Neuron (in vitro differentiated cells): ENCODE measurements around the gene RASSF1.

Experiments
- H2AFZ ChIP-seq: one replicate; pipeline ENCODE4 v1.6.1; 2013; ENCODE audit warnings: low read depth, mild to moderate bottlenecking, inconsistent platforms, low read length, moderate library complexity
- H3K27me3 ChIP-seq: one replicate; pipeline ENCODE4 v1.6.1; 2013; ENCODE audit warnings: low read length; ENCODE audit not compliant: insufficient read depth
- H3K36me3 ChIP-seq: one replicate; pipeline ENCODE4 v1.6.1; 2013; ENCODE audit warnings: low read length; ENCODE audit not compliant: insufficient read depth
- H3K4me1 ChIP-seq: one replicate; pipeline ENCODE4 v1.6.1; 2013; ENCODE audit warnings: low read length; ENCODE audit not compliant: insufficient read depth
- H3K4me3 ChIP-seq: 2 replicates; pipeline ENCODE4 v1.5.1; 2013; ENCODE audit warnings: mild to moderate bottlenecking, low read length, moderate library complexity
- H3K9me3 ChIP-seq: one replicate; pipeline ENCODE4 v1.6.1; 2013; ENCODE audit warnings: low read length

The RASSF1 gene

DNA sequence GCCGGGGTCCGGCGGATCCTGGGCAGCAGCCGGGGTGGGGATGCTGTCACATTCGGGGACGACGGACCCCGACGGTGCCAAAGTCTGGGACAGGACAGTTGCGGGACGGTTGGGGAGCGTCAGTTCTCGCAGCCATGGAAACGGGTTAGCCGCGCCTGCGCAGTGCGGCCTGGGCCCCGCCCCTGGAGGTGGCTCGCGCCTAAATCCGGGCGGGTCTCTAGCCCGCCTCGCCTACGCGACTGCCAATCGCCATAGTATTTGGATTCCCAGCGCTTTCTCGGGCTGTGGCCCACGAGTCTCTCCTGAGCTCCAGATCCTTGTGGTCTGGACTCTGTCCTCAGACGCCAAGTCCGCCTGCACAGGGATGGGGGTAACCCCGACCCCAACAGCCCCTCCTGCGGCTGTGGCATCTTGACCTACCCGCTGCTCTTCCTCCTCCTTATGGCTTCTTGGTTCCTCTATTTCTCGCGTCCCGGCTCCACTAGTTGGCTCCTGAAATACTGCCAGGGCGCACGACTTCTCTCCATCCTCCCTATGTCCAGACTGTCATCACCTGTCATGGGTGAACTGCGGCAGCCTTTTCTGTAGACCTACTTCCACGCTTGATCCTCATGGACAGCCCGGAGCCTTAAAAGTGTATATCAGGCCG, 5.1 kb upstream of the RASSF1 start, which contains the start of gene ZMYND10:
Gene ZMYND10, minus strand, starts transcription at position 147 of the 649 bp plus-strand sequence. CDS start 153 bp downstream, outside the sequence.
- Histone ChIP-seq H3K27me3 (peaks cover 41% of the 10 kb centered on the region), H3K9me3 (peaks cover 5% of the 10 kb centered on the region), H3K4me3 (peak within 1 kb of the TSS; percentile 10), H3K4me1 (peaks cover 12% of the 10 kb centered on the region), H3K36me3 (peaks cover 10% of the 10 kb centered on the region), H2AFZ (no peak within 1 kb of the TSS)

DNA sequence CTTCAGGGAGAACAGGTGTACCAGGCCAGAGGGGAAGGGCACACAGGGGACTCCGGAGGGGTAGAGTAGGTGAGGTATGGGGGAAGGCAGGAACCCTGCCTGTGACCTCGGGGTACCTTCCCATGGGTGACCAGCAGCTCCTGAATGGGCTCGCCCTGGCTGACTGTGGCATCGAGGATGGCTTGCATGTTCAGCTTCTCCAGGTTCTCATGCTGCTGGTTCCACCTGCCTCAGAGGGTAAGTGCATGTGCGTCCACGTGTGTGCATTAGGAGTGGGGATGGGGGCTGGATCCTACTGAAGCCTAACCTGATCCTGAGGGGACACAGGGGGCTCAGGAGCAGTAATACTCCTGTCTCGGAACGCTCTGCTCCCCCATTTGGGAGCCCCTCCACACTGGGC, 4.4 kb upstream of the RASSF1 start:
- Histone ChIP-seq H2AFZ (no peak overlapping the region), H3K4me1 (peaks cover 7% of the 10 kb centered on the region), H3K4me3 (no peak overlapping the region), H3K9me3 (peaks cover 5% of the 10 kb centered on the region), H3K36me3 (peaks cover 10% of the 10 kb centered on the region), H3K27me3 (peaks cover 48% of the 10 kb centered on the region)

DNA sequence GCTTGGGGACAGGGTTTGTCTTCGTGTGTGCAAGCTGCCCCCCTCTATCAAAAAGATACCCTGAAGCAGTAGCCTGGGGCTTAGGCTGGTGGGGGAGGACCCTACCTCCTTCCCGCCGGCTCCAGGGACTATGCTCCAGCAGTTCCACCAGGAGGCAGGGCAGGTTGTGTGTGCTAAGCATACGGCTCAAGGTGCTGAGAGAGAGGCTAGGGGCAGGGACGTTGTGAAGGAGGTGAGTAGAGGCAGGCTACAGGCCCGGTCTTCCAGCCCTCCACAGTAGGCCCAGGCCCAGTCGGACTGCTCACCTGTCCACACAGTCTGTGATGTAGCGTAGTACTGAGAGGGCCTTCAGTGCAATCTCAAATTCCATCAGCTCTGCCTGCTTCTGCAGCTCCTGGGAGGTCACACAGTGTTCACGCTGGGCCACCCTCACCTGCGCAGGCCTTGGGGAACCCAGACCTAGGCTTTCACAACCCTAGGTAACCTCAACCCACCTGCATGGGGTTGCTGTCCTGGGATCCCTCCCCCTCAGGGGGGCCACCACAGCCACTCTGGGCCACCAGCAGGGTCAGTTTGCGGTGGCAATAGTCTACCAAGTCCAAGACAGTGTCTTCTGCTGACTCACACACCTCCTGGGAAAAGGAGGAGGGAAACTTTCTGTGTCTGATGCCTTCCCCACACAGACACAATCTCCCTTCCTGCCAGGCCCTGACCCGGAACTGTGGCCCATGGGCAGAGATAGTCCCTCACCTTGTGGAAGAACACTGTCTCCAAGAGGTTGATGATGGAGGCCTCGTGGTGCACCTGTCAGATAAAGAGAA, 2.4 kb upstream of the RASSF1 start:
- H3K27me3 ChIP-seq, result peaks cover 51% of the 10 kb centered on the region
- H3K4me3 ChIP-seq, result no peak overlapping the region
- H2AFZ ChIP-seq, result no peak overlapping the region
- H3K4me1 ChIP-seq, result peaks cover 5% of the 10 kb centered on the region
- peaks cover 2% of the 10 kb centered on the region for H3K36me3 ChIP-seq
- peaks cover 5% of the 10 kb centered on the region for H3K9me3 ChIP-seq

DNA sequence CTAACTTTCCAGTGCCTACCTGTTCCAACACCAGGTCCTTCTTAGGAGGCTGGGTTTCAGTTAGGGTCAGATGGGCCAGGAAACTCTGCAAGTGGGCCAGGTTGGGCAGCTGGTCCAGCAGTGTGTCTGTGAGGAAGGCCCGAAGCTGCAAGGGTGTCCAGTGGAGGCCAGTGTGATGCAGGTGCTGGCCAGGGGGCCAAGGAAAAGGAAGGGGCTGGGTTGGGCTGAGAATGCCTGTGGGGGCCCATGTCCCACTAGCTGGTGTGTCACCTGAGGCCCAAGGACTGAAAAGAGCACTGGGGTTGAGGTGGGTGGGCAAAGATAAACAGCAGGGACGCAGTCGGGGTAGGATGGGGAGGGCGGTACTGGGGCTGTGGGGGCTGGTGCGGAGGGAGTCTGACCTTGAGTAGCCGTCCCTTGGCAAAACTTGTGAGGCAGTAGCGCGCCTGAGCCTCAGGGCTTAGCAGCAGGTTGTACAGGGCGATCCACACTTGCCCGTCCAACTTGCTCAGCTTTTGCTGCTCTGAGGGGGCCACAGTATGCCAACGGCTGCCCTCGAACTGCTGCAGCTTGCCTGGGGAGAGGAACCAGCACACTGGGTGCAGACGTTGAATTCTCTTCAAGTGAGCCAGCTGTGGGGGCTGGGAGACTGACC, 1.5 kb upstream of the RASSF1 start:
- H3K27me3 ChIP-seq, result peaks cover 51% of the 10 kb centered on the region
- H3K9me3 ChIP-seq, result peaks cover 5% of the 10 kb centered on the region
- H3K4me1 ChIP-seq, result peaks cover 7% of the 10 kb centered on the region
- H3K36me3 ChIP-seq, result no peaks in the 10 kb centered on the region
- no peak overlapping the region for H2AFZ ChIP-seq
- no peak overlapping the region for H3K4me3 ChIP-seq

DNA sequence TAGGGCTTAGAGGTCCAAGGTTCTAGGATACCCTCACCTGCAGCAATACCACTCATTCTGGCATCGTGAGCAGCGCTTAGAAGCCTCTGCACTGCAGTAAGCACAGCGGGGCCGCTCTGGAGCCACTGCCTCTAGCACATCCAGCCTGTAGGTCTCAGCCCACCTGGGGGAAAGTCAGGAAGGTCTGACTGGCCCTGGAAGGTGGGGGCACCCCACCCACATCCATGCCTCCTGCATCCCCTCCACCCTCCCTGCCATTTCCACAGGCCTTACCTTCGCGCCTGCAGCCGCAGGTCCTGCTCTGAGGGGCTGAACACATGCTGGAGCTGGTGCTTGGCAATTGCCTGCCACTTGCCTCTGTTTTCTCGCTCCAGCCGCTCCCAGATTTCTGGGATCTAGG, 901 bp upstream of the RASSF1 start:
- Histone ChIP-seq H2AFZ (no peak overlapping the region), H3K4me3 (no peak overlapping the region), H3K36me3 (no peaks in the 10 kb centered on the region), H3K4me1 (peaks cover 7% of the 10 kb centered on the region), H3K27me3 (peaks cover 51% of the 10 kb centered on the region), H3K9me3 (peaks cover 5% of the 10 kb centered on the region)

DNA sequence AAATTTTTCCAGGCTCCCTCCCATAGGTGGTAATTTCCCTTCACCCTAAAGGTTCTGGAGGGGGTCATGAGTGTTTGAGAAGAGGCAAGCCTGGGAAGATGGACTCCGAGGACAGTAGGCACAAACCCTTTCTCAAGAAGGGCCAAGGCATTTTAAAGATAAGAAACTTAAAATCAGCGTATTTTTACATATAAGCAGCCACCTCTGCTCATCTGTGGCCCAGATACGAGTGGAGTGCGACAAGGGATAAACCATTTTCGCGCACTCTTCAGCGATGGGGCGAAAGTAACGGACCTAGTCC, 539 bp downstream of the RASSF1 start:
- H3K27me3 ChIP-seq, result peaks cover 48% of the 10 kb centered on the region
- H3K4me3 ChIP-seq, result no peak overlapping the region
- peaks cover 5% of the 10 kb centered on the region for H3K9me3 ChIP-seq
- peaks cover 18% of the 10 kb centered on the region for H3K4me1 ChIP-seq
- no peak overlapping the region for H2AFZ ChIP-seq
- no peaks in the 10 kb centered on the region for H3K36me3 ChIP-seq

DNA sequence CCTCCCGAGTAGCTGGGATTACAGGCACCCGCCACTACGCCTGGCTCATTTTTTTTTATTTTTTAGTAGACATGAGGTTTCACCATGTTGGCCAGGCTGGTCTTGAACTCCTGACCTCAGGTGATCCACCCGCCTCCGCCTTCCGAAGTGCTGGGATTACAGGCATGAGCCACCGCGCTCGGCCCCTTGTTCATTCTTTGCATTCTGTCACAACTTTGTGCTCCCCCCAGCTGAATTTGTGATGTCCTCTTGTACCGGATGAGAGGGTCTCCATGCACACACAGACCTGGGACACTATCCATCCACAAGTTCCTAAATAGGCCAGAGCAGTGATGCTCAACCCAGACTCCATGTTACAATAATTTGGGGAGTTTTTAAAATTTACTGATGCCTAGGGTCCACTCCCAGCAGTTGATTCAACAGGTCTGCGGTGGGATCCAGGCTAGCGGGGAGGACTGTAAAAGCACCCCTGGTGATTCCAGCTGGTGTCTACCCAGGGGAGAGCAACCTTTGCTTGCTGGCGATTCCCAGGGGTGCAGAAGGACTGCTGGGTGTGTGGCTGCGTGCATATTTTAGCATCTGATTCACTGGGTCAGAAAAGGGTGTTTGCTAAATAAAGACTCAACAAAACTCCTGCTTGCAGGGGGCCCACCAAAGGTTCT, 1.0 kb downstream of the RASSF1 start:
- H3K27me3 ChIP-seq, result peaks cover 44% of the 10 kb centered on the region
- H3K9me3 ChIP-seq, result peaks cover 3% of the 10 kb centered on the region
- H2AFZ ChIP-seq, result no peak overlapping the region
- H3K4me1 ChIP-seq, result peaks cover 18% of the 10 kb centered on the region
- H3K36me3 ChIP-seq, result no peaks in the 10 kb centered on the region
- no peak overlapping the region for H3K4me3 ChIP-seq

DNA sequence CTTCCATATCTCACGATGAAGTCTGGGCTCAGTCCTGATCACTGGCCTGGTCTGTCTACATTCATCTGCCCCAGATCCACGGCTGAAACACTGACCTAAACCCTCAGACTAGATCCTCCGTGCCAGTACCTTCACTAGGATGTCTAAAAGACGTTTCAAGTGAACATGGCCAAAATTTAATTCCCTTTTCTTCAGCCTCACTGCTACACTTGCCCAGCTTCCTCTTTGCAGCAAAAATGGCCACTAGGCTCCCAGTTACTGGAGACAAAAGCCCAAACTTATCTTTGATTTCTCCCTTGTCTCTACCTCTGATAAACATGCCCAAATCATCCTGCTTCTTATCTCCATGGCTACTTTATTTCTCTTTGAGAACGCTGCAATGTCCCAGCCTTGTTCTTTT, 1.7 kb downstream of the RASSF1 start:
- peaks cover 18% of the 10 kb centered on the region for H3K4me1 ChIP-seq
- H3K4me3 ChIP-seq, result no peak overlapping the region
- H3K9me3 ChIP-seq, result peaks cover 2% of the 10 kb centered on the region
- peaks cover 42% of the 10 kb centered on the region for H3K27me3 ChIP-seq
- H2AFZ ChIP-seq, result no peak overlapping the region
- no peaks in the 10 kb centered on the region for H3K36me3 ChIP-seq

DNA sequence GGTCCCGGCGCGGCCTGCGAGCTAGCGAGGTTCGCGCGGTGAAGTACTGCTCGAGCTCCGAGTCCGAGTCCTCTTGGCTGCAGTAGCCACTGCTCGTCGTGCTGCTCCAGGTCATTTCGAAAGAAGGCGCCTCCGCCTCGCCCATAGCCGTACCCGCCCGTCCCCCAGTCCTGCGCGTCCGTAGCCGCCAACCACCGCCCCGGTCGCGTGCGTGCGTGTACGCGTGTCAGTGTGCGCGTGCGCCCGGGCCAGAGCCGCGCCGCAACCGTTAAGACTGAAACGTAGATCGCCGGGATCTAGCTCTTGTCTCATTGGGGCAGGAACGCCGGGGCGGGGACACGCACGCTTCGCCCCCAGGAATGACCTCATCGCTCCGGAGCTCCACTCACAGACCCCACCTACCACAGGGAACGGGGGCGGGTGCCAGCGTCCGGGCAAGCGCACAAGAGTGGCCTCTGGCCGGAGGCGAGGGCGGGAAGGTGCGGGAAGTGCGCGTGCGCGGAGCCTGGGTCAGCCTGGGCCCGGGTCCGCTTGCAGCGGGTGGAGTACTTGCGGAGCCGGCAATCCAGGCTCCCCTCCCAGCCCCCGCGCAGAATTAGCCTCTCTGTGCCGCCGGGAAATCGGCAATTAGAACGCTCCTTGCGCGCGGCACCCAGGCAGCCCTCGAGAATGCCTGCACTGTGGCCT, 3.3 kb downstream of the RASSF1 start:
- Histone ChIP-seq H3K4me1 (peaks cover 18% of the 10 kb centered on the region), H2AFZ (peak overlapping the region; percentile 80), H3K4me3 (peak overlapping the region; percentile 78), H3K9me3 (no peaks in the 10 kb centered on the region), H3K36me3 (peaks cover 4% of the 10 kb centered on the region), H3K27me3 (peaks cover 25% of the 10 kb centered on the region)

DNA sequence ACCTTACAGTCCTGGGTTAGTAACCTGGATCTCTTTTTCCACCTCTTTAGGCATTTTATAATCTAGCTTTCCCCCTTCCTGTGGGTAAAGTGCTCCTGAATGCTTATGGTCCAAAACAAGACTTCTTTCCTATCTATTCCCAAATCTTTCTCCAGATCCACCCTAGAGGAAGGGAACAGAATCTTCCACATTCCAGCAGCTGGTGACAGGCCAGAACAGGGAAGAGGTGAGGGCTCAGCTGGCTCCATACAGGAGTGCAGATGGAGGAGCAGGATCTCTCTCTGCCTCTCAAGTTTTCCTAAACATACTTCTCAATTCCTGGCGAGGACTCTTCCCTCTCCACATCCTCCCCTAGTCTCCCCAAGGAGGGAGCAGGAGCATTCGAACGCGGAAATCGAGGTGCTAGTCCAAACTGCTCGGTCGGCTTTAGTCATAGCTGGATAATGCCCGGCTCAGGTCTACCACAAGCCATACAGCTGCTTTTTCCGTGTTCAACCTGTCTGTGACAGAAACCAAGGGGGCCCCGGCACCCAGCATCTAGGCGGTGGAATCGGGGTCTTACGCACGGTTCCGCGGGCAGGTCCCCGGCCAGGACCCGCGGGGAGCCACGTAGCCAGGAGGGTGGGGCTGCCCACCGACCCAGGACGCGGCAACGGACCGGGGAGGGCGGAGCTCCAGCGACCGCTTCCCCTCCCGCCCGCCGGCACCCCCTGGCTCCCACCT, 4.0 kb downstream of the RASSF1 start:
- Histone ChIP-seq H3K27me3 (peaks cover 19% of the 10 kb centered on the region), H3K4me1 (peaks cover 18% of the 10 kb centered on the region), H3K4me3 (peak overlapping the region; percentile 78), H3K9me3 (no peaks in the 10 kb centered on the region), H3K36me3 (peaks cover 11% of the 10 kb centered on the region), H2AFZ (peak overlapping the region; percentile 47)

DNA sequence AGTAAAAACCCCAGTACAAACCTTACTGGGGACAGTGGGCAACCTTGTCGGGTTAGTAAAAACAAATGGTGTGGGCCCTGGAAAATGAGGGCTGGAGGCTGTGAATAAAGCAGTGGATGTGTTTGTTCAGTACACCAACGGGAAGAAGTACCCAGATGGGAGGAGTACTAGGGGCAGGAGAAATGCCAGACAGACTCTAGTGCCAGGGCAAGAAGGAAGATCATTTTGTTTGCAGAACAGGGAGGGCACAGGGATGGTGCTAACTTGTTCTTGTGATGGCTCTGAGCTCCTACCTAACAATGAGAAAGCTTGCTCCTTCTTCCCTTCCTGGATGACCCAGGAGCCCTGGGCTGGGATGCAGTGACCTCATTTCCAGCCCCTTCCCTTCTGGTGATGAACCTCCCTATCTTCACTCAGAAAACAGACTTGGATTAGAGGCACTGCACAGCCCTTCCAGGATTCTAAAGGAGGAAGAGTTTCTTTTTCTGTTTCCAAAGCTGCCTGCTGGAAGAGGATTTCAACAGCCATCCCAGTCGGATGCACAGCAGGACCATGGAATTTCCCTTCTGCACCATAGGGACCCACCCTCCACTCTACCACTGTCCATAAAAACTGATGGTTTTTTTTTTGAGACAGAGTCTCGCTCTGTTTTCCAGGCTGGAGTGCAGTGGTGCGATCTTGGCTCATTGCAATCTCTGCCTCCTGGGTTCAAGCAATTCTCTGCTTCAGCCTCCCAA, 6.1 kb downstream of the RASSF1 start:
- Histone ChIP-seq H2AFZ (no peak overlapping the region), H3K4me1 (peaks cover 18% of the 10 kb centered on the region), H3K9me3 (no peaks in the 10 kb centered on the region), H3K36me3 (peaks cover 32% of the 10 kb centered on the region), H3K27me3 (no peaks in the 10 kb centered on the region), H3K4me3 (no peak overlapping the region)
